ENCODE results near the gene PRKCZ. TPM values are rescaled to one million over a fixed set of nuclear protein-coding genes. Genes with fewer than 3 reads are reported as not detected.

PRKCZ gene
- total RNA-seq, 1 donor from 2014 or later = 32.6 TPM

DNA sequence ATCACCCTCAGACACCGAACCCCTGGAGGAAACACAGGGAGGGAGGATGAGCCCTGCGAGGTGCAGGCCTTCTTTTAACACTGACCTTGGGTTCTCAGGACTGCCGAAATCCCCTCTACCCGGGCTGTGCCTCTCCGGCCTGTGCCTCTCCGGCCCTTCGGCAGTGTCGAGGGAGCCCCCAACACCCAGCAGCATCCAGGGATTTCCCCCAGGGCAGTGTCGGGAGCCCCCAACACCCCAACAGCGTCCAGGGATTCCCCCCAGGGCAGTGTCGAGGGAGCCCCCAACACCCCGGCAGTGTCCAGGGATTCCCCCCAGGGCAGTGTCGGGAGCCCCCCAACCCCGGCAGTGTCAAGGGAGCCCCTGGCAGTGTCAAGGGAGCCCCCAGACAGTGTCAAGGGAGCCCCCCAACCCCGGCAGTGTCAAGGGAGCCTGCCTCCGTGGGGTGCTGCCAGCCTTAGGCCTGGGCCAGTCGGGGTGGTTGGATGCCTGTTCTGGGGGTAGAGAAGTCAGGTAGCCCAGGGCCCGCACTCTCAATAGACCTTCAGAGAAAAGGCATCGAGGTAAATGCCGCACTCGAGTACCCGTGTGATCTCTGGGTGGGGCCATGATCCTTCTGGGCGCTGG lies 57.5 kb downstream of the PRKCZ start:
- H3K4me2 ChIP-seq (ENCODE audit: low read length) = no peak overlapping the region
- no peak overlapping the region for H3K27ac Mint-ChIP-seq (ENCODE audit: unreplicated experiment)
- H3K9me3 ChIP-seq (ENCODE audit: insufficient read depth, low read depth, low read length) = no peaks in the 10 kb centered on the region
- DNase-seq (ENCODE audit: low read depth) (no peak), FAIRE-seq (no peak)
- H3K4me1 Mint-ChIP-seq (ENCODE audit: low read depth, unreplicated experiment) = no peaks in the 10 kb centered on the region
- H3K27me3 Mint-ChIP-seq (ENCODE audit: low read depth, unreplicated experiment) = no peaks in the 10 kb centered on the region
- no peak overlapping the region for H3K4me3 Mint-ChIP-seq (ENCODE audit: unreplicated experiment)
- no peak overlapping the region for H3K4me3 ChIP-seq (ENCODE audit: insufficient read depth, low read depth, low read length)
- H3K4me1 ChIP-seq (ENCODE audit: insufficient read depth, low read length) = no peaks in the 10 kb centered on the region
- TF ChIP-seq CTCF (IDR thresholded peaks at IDR 0.05; ENCODE audit: insufficient read depth, low read depth, low read length) (no peak), EZH2 (IDR thresholded peaks at IDR 0.05; ENCODE audit: insufficient read depth, low read length) (no peak)
- H3K79me2 ChIP-seq (ENCODE audit: insufficient read depth, low read length) = no peaks in the 10 kb centered on the region
- H3K9ac ChIP-seq (ENCODE audit: low read length) = no peak overlapping the region
- H3K36me3 ChIP-seq (ENCODE audit: insufficient read depth, low read length) = no peaks in the 10 kb centered on the region
- H3K27ac ChIP-seq (ENCODE audit: low read depth, low read length) = no peak overlapping the region
- no peaks in the 10 kb centered on the region for H3K9me3 Mint-ChIP-seq (ENCODE audit: unreplicated experiment)
- peaks cover 10% of the 10 kb centered on the region for H3K36me3 Mint-ChIP-seq (ENCODE audit: low read depth, unreplicated experiment)
- no peaks in the 10 kb centered on the region for H4K20me1 ChIP-seq (ENCODE audit: insufficient read depth, low read length)
- no peak overlapping the region for H2AFZ ChIP-seq (ENCODE audit: low read depth, low read length)
- H3K27me3 ChIP-seq (ENCODE audit: insufficient read depth, low read length) = no peaks in the 10 kb centered on the region

DNA sequence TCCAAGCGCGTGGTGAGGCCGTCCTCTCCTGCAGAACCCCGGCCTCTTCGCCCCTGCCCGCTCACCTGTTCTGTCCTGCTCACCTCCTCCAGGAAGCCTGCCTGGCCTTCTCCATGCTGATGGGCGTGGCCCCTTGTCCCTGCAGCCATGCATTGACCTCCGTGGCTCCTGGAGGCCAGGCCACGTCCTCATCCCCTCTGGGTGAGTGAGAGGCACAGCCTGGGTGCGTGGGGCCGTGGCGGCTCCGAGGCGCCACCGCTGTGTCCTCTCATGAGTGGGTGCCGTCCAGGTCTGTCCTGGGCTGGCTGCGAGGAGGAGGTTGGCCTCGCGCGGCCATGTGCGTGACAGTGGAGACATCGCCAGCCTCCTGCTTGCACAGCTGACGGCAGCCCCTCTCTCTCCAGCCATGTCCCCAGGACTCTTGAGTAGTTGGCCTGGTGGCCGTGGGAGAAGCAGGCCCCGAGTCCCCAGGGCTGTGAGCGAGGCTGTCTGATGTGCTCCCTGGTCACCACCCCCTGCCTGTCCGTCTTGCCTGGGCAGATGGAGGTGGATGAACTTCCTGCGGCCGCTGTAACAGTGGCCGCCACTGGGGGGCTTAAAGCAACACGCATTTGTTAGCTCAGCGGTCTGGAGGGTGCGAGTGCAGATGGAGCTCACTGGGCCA lies 58.1 kb downstream of the PRKCZ start:
- Histone ChIP-seq H3K9me3 (ENCODE audit: insufficient read depth, low read depth, low read length) (no peaks in the 10 kb centered on the region), H3K27me3 (ENCODE audit: insufficient read depth, low read length) (no peaks in the 10 kb centered on the region), H3K4me2 (ENCODE audit: low read length) (no peak overlapping the region), H3K36me3 (ENCODE audit: insufficient read depth, low read length) (no peaks in the 10 kb centered on the region), H3K4me3 (ENCODE audit: insufficient read depth, low read depth, low read length) (no peak overlapping the region), H3K79me2 (ENCODE audit: insufficient read depth, low read length) (no peaks in the 10 kb centered on the region), H4K20me1 (ENCODE audit: insufficient read depth, low read length) (no peaks in the 10 kb centered on the region), H3K9ac (ENCODE audit: low read length) (no peak overlapping the region), H3K27ac (ENCODE audit: low read depth, low read length) (no peak overlapping the region), H3K4me1 (ENCODE audit: insufficient read depth, low read length) (no peaks in the 10 kb centered on the region), H2AFZ (ENCODE audit: low read depth, low read length) (peak overlapping the region; percentile 56)
- Mint-ChIP-seq H3K27ac (ENCODE audit: unreplicated experiment) (no peak overlapping the region), H3K36me3 (ENCODE audit: low read depth, unreplicated experiment) (peaks cover 10% of the 10 kb centered on the region), H3K4me1 (ENCODE audit: low read depth, unreplicated experiment) (no peaks in the 10 kb centered on the region), H3K27me3 (ENCODE audit: low read depth, unreplicated experiment) (no peaks in the 10 kb centered on the region), H3K9me3 (ENCODE audit: unreplicated experiment) (no peaks in the 10 kb centered on the region), H3K4me3 (ENCODE audit: unreplicated experiment) (no peak overlapping the region)
- no peak for FAIRE-seq
- no peak for TF ChIP-seq EZH2 (IDR thresholded peaks at IDR 0.05; ENCODE audit: insufficient read depth, low read length)
- peak; percentile 52 for TF ChIP-seq CTCF (IDR thresholded peaks at IDR 0.05; ENCODE audit: insufficient read depth, low read depth, low read length)
- no peak for DNase-seq (ENCODE audit: low read depth)

Data from astrocyte (in vitro differentiated cells and primary cell).